B cell (primary cell): ENCODE results near the gene TCF7. TPM values are rescaled to one million over a fixed set of nuclear protein-coding genes. Genes with fewer than 3 reads are reported as not detected.

ENCODE experiments used
- ATAC-seq: fragments of 200-7000 bp; cut with Tn5 transposase; one replicate; pipeline ENCODE4 v1.10.0; 2021; ENCODE audit warnings: low read depth, mild to moderate bottlenecking, moderate number of reproducible peaks, moderate library complexity
- CTCF ChIA-PET: fragments of 350-600 bp; sonication (Branson Sonifier 250); formaldehyde crosslinking; loops from one replicate; lab custom pipeline; 2021; ENCODE audit warnings: antibody characterized with exemption, inconsistent platforms; lab: Charles Lee
- POLR2A ChIA-PET: fragments of 350-600 bp; sonication (Branson Sonifier 250); formaldehyde crosslinking; loops from one replicate; lab custom pipeline; 2021; ENCODE audit warnings: antibody characterized with exemption; lab: Charles Lee
- DNase-seq: peaks from one replicate; pipeline ENCODE4 v3.0.0; 2013
- H2AFZ ChIP-seq: 2 replicates; pipeline ENCODE4 v1.6.1; 2012; ENCODE audit warnings: mild to moderate bottlenecking, low read depth, low read length; ENCODE audit not compliant: insufficient read depth, poor library complexity, severe bottlenecking
- H3K27ac ChIP-seq, 2 donors: 1 replicate in 1 of 2; 2 replicates in 1 of 2; pipeline ENCODE4 v1.5.1; 2012 to 2013; ENCODE audit warnings: low read length in 2 of 2, mild to moderate bottlenecking in 2 of 2, moderate library complexity in 1 of 2
- H3K27me3 ChIP-seq, 4 experiments: fragments of 200-600 bp in 1 of 4; sonication (generic) in 1 of 4; replicated peaks in 1 of 4; 1 replicate in 2 of 4; 2 replicates in 2 of 4; pipeline versions ENCODE4 v1.6.1 to v1.7.0; 2013 to 2016; ENCODE audit warnings: low read length in 3 of 4, mild to moderate bottlenecking in 2 of 4, mixed read lengths in 1 of 4, moderate library complexity in 1 of 4; ENCODE audit not compliant: insufficient read depth in 4 of 4, control insufficient read depth in 3 of 4; ENCODE audit errors: control extremely low read depth in 1 of 4
- H3K36me3 ChIP-seq, 2 experiments: replicated peaks in 1 of 2; 1 replicate in 1 of 2; 2 replicates in 1 of 2; pipeline versions ENCODE4 v1.6.1 to v1.7.1; 2013; ENCODE audit warnings: low read length in 1 of 2; ENCODE audit not compliant: insufficient read depth in 2 of 2, control insufficient read depth in 1 of 2; ENCODE audit errors: control extremely low read depth in 1 of 2, extremely low read depth in 1 of 2
- H3K4me1 ChIP-seq, 2 donors: fragments of 200-600 bp in 1 of 2; sonication (generic) in 1 of 2; 1 replicate in 1 of 2; 2 replicates in 1 of 2; pipeline versions ENCODE4 v1.5.1 to v1.6.1; 2013 to 2017; ENCODE audit warnings: low read length in 2 of 2; ENCODE audit not compliant: control insufficient read depth in 2 of 2, insufficient read depth in 2 of 2
- H3K4me2 ChIP-seq: replicated peaks from 2 replicates; pipeline ENCODE3; 2012; ENCODE audit warnings: mild to moderate bottlenecking, low read depth, low read length; ENCODE audit not compliant: poor library complexity, severe bottlenecking
- H3K4me3 ChIP-seq, 5 experiments: fragments of 200-600 bp in 1 of 5; sonication (generic) in 1 of 5; 1 replicate in 3 of 5; 2 replicates in 2 of 5; pipeline versions ENCODE4 v1.5.1 to v1.7.0; 2011 to 2016; ENCODE audit warnings: low read length in 4 of 5, mild to moderate bottlenecking in 4 of 5, low read depth in 2 of 5, control low read depth in 1 of 5, moderate library complexity in 1 of 5; ENCODE audit not compliant: insufficient read depth in 1 of 5; ENCODE audit errors: control extremely low read depth in 1 of 5, extremely low read depth in 1 of 5
- H3K79me2 ChIP-seq: fragments of 200-600 bp; sonication (generic); one replicate; pipeline ENCODE4 v1.6.0; 2016; ENCODE audit warnings: low read length; ENCODE audit not compliant: control insufficient read depth, insufficient read depth
- H3K9ac ChIP-seq: fragments of 200-600 bp; sonication (generic); 2 replicates; pipeline ENCODE4 v1.6.1; 2017; ENCODE audit warnings: mild to moderate bottlenecking, low read length, moderate library complexity
- H3K9me3 ChIP-seq, 3 donors: one replicate each; pipeline versions ENCODE4 v1.6.1 to v1.7.1; 2013; ENCODE audit warnings: low read length in 2 of 3; ENCODE audit not compliant: control insufficient read depth in 2 of 3, insufficient read depth in 1 of 3; ENCODE audit errors: control extremely low read depth in 1 of 3
- H4K20me1 ChIP-seq: 2 replicates; pipeline ENCODE4 v1.6.0; 2012; ENCODE audit warnings: mild to moderate bottlenecking, low read length; ENCODE audit not compliant: insufficient read depth, control insufficient read depth, poor library complexity, severe bottlenecking
- H3K27ac Mint-ChIP-seq: one replicate; pipeline ENCODE4 v1.8.0; 2021; ENCODE audit warnings: mixed read lengths
- H3K27me3 Mint-ChIP-seq: one replicate; pipeline ENCODE4 v1.8.0; 2021; ENCODE audit warnings: mixed read lengths
- H3K4me1 Mint-ChIP-seq: one replicate; pipeline ENCODE4 v1.8.0; 2021; ENCODE audit warnings: mixed read lengths
- H3K4me3 Mint-ChIP-seq: one replicate; pipeline ENCODE4 v1.8.0; 2021; ENCODE audit warnings: mixed read lengths
- H3K9me3 Mint-ChIP-seq: one replicate; pipeline ENCODE4 v1.8.0; 2022; ENCODE audit warnings: mixed read lengths; ENCODE audit not compliant: insufficient read depth
- EZH2 ChIP-seq: IDR thresholded peaks from 2 replicates; pipeline ENCODE4 v1.6.1; 2012; ENCODE audit warnings: borderline replicate concordance, low read depth, mild to moderate bottlenecking, moderate library complexity, low read length; ENCODE audit not compliant: insufficient read depth, poor library complexity, severe bottlenecking
- whole genome bisulfite sequencing: methylation state at CpG from one replicate; pipeline ENCODE4 v1.1.5; 2013; ENCODE audit warnings: missing lambda C conversion rate; ENCODE audit not compliant: insufficient coverage; 5-methylcytosine and 5-hydroxymethylcytosine counted together
- intact Hi-C: fragments of 100-400 bp; cut with micrococcal nuclease; formaldehyde crosslinking; loops from one replicate; pipeline ENCODE4 v1.10.0; 2022
- polyA plus RNA-seq: library from polyadenylated mRNA; depleted of rRNA; stranded (reverse); fragments of >200 nt; gene quantifications from 2 replicates; pipeline ENCODE4 v1.2.3, GENCODE V29; 2012
- total RNA-seq, 2 donors: library from RNA; stranded (reverse); fragments of 120-200 nt in 1 of 2; gene quantifications; 1 replicate in 1 of 2; 2 replicates in 1 of 2; pipeline versions ENCODE4 v1.2.3 to v1.2.4, GENCODE V29; 2013 to 2022
- TF ChIP-seq, protein P1 (sequence below): fragments of 200-600 bp; IDR thresholded peaks from one replicate; pipeline ENCODE4 v1.8.0; 2022; ENCODE audit warnings: antibody characterized with exemption, mild to moderate bottlenecking

Gene TCF7
- total and polyA plus RNA-seq, 2 donors (not counting 1 experiment from before 2014, with no cell fraction given): 26.8 to 61.1 TPM

DNA sequence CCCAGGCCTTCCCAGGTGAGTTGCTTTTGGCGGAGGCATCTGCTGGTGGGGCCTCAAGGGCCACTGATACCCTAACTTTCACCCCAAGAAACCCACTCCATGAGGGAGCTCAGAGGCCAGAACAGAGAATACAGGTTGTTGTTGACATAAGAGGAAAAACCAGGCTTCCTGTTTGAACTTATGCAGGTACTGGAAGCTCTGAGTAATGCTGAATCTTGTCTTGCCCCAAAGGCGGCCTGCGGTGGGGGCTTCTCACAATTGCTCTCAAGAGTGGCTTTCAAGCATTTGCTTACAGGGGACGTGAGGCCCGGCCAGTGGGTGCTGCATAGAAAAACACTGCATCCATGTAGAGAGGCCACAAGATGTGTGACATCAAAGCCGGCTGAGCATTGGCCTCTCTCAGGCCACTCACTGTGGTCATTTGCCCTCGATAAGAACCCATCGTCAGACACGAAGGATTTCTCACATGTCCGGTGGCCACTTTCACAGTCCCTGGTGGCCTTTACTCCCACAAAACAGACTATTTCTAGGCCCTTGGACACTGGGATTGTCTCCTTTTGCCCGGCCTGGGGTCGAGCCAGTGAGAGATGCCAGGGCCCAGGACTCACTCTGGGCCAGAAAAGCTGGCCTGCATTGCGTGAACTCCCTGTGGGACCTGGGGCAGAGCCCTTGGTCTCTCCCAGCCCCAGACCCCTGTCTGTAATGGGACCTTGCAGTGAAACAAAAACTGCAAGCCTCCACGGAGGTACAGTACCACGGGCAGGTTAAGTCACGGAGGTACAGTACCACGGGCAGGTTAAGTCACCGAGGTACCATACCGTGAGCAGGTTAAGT lies 34.5 kb upstream of the TCF7 start:
- no peaks in the 10 kb centered on the region for H3K36me3 ChIP-seq
- DNase-seq: no peak
- TF ChIP-seq EZH2: no peak
- TF ChIP-seq, protein P1, sequence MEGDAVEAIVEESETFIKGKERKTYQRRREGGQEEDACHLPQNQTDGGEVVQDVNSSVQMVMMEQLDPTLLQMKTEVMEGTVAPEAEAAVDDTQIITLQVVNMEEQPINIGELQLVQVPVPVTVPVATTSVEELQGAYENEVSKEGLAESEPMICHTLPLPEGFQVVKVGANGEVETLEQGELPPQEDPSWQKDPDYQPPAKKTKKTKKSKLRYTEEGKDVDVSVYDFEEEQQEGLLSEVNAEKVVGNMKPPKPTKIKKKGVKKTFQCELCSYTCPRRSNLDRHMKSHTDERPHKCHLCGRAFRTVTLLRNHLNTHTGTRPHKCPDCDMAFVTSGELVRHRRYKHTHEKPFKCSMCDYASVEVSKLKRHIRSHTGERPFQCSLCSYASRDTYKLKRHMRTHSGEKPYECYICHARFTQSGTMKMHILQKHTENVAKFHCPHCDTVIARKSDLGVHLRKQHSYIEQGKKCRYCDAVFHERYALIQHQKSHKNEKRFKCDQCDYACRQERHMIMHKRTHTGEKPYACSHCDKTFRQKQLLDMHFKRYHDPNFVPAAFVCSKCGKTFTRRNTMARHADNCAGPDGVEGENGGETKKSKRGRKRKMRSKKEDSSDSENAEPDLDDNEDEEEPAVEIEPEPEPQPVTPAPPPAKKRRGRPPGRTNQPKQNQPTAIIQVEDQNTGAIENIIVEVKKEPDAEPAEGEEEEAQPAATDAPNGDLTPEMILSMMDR: no peak
- H3K4me2 ChIP-seq: no peak overlapping the region
- H2AFZ ChIP-seq: no peak overlapping the region
- ChIA-PET CTCF (no interaction called here), POLR2A (interaction anchor here (0.8 kb wide), 1 partner anchor 20 kb away, joined by 4 read pairs; no protein-coding TSS in a partner anchor)
- ATAC-seq: no peak
- no peak overlapping the region for H3K27ac ChIP-seq
- no peaks in the 10 kb centered on the region for H3K9me3 Mint-ChIP-seq
- H3K27ac Mint-ChIP-seq: no peak overlapping the region
- H3K4me3 ChIP-seq: no peak overlapping the region
- intact Hi-C loops: no loop called here
- no peaks in the 10 kb centered on the region for H3K79me2 ChIP-seq
- no peaks in the 10 kb centered on the region for H4K20me1 ChIP-seq
- no peaks in the 10 kb centered on the region for H3K27me3 Mint-ChIP-seq
- no peak overlapping the region for H3K9ac ChIP-seq
- no peaks in the 10 kb centered on the region for H3K4me1 Mint-ChIP-seq
- H3K4me1 ChIP-seq: no peaks in the 10 kb centered on the region
- no peaks in the 10 kb centered on the region for H3K9me3 ChIP-seq
- 95% methylated on average over 18 of the region's 19 CpGs for WGBS
- no peaks in the 10 kb centered on the region for H3K27me3 ChIP-seq
- no peak overlapping the region for H3K4me3 Mint-ChIP-seq

DNA sequence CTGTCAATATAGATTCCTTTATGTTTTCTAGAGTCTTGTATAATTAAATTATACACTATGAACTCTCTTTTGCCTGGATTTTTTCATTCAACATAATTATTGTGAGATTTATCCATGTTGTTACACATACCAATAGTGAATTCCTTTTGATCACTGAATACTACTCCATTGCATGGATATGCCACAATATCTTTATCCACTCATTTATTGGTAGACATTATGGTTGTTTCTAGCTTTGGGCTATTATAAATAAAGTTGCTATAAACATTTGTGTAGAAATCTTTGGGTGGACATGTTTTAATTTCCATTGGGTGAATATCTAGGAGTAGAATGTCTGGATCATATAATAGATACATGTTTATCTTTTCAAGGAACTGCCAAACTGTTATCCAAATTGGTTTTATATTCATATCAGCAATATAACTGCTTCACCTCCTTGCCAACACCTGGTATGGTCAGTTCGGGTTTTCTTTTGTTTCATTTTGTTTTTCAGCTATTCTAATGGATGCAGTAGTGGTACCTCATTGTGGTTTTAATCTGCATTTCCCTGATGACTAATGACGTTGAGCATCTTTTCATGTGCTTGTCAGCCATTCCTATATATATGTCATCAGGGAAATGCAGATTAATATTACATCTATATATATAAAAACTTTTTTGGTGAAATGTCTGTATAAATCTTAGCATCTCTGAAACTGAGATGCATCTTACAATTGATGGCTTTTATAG lies 32.1 kb upstream of the TCF7 start:
- Histone ChIP-seq H3K9ac (no peak overlapping the region), H3K27me3 (no peaks in the 10 kb centered on the region), H4K20me1 (no peaks in the 10 kb centered on the region), H2AFZ (no peak overlapping the region), H3K9me3 (no peaks in the 10 kb centered on the region), H3K4me2 (no peak overlapping the region), H3K79me2 (no peaks in the 10 kb centered on the region), H3K4me3 (no peak overlapping the region), H3K4me1 (no peaks in the 10 kb centered on the region), H3K27ac (no peak overlapping the region), H3K36me3 (no peaks in the 10 kb centered on the region)
- ChIA-PET POLR2A (interaction anchor here (0.7 kb wide), 1 partner anchor 362 kb away, joined by 3 read pairs; no protein-coding TSS in a partner anchor), CTCF (interaction anchor here (1.6 kb wide), 2 partner anchors 19 to 58 kb away, joined by 5 read pairs; no protein-coding TSS in a partner anchor)
- Mint-ChIP-seq H3K4me1 (no peaks in the 10 kb centered on the region), H3K4me3 (no peak overlapping the region), H3K9me3 (no peaks in the 10 kb centered on the region), H3K27ac (no peak overlapping the region), H3K27me3 (no peaks in the 10 kb centered on the region)
- ATAC-seq (no peak), DNase-seq (no peak)
- TF ChIP-seq EZH2: no peak
- TF ChIP-seq, protein P1: no peak
- intact Hi-C loops: no loop called here
- WGBS: no CpG with 5 or more reads among the region's 2 CpGs
